ENCODE results near the gene IL6ST. TPM values are rescaled to one million over a fixed set of nuclear protein-coding genes. Genes with fewer than 3 reads are reported as not detected.

Gene IL6ST
- total RNA-seq, 4 donors from 2014 or later: 71.4 to 246 (median 116) TPM

DNA sequence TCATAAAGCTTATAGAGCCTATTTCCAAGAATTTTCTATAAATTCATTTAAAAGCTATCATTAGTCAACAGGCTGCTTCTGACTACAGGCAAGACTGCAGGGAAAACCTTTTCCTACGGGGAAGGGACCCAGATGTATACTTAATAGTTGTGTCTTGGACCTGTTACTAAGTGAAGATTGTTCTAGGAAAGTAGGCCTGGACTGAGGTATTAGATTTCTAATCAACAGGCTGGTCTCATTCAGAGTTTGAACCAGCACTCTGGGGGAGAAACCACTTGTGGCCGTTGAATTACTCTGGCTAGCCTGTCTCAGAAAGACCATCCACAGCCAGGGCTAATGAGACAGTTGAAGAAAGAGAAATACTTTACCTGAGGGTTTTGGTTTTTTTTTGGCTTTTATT, 60.0 kb downstream of the IL6ST start:
- intact Hi-C loops (cut with DNase I): loop anchor here (10.0 kb wide), 1 partner anchor 270 kb away; no protein-coding TSS in a partner anchor
- Histone ChIP-seq H3K4me1 (peaks cover 0 to 5% (median 0%) of the 10 kb centered on the region in 3 donors), H3K4me3 (no peak overlapping the region), H3K27me3 (no peaks in the 10 kb centered on the region), H3K27ac (no peak overlapping the region), H3K36me3 (peaks cover 0 to 39% (median 0%) of the 10 kb centered on the region in 3 donors), H3K9me3 (no peaks in the 10 kb centered on the region)
- whole genome bisulfite sequencing, 2 donors: 68 to 79% methylated on average over 2 of the region's 2 CpGs
- TF ChIP-seq, protein P1, sequence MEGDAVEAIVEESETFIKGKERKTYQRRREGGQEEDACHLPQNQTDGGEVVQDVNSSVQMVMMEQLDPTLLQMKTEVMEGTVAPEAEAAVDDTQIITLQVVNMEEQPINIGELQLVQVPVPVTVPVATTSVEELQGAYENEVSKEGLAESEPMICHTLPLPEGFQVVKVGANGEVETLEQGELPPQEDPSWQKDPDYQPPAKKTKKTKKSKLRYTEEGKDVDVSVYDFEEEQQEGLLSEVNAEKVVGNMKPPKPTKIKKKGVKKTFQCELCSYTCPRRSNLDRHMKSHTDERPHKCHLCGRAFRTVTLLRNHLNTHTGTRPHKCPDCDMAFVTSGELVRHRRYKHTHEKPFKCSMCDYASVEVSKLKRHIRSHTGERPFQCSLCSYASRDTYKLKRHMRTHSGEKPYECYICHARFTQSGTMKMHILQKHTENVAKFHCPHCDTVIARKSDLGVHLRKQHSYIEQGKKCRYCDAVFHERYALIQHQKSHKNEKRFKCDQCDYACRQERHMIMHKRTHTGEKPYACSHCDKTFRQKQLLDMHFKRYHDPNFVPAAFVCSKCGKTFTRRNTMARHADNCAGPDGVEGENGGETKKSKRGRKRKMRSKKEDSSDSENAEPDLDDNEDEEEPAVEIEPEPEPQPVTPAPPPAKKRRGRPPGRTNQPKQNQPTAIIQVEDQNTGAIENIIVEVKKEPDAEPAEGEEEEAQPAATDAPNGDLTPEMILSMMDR (IDR thresholded peaks at IDR 0.05): no peak
- no peak for DNase-seq

DNA sequence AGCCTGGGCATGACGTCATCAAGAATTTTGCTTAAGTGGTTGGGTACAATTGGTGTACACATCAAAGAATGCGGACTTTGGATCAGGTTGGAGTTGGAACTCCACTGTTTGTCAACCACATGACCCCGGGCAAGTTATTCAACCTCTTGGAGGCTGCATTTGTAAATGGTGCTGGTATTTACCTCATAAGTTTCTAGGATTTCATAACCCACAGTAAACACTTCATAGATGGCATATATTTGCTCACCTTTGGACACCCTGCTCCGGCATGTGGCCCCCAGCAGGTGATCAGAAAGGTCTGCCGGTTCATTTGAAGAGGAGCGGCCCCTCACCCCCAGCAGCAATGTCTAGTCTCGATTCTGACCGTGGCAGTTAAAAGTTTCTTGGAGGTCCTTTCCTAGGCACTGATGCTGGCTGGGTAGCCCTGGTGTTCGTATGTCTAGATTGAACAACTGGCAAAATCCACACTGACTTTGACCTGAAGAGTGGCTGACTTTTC, 60.6 kb downstream of the IL6ST start:
- no peak for DNase-seq
- TF ChIP-seq, protein P1 (IDR thresholded peaks at IDR 0.05): no peak
- TF ChIP-seq POLR2A (IDR thresholded peaks at IDR 0.05): no peak
- H3K27me3 ChIP-seq: no peaks in the 10 kb centered on the region
- no peak overlapping the region for H3K27ac ChIP-seq
- peaks cover 0 to 5% (median 0%) of the 10 kb centered on the region in 3 donors for H3K4me1 ChIP-seq
- H3K36me3 ChIP-seq: peaks cover 0 to 34% (median 0%) of the 10 kb centered on the region in 3 donors
- no peak overlapping the region for H3K4me3 ChIP-seq
- intact Hi-C loops (cut with DNase I): loop anchor here (10.0 kb wide), 1 partner anchor 271 kb away; no protein-coding TSS in a partner anchor
- WGBS, 2 donors: 64 to 82% methylated on average over 9 of the region's 9 CpGs
- no peaks in the 10 kb centered on the region for H3K9me3 ChIP-seq

- H3K27ac ChIP-seq: no peak overlapping the region
- WGBS, 2 donors: 86 to 89% methylated on average over 11 to 12 of the region's 14 CpGs
- H3K9me3 ChIP-seq: no peaks in the 10 kb centered on the region
- H3K4me3 ChIP-seq: no peak overlapping the region
- intact Hi-C loops (cut with DNase I): loop anchor here (10.0 kb wide), 1 partner anchor 271 kb away; no protein-coding TSS in a partner anchor
- peaks cover 0 to 5% (median 0%) of the 10 kb centered on the region in 3 donors for H3K4me1 ChIP-seq
- peaks cover 0 to 28% (median 0%) of the 10 kb centered on the region in 3 donors for H3K36me3 ChIP-seq
- DNase-seq: no peak
- no peak for TF ChIP-seq POLR2A (IDR thresholded peaks at IDR 0.05)
- TF ChIP-seq, protein P1 (IDR thresholded peaks at IDR 0.05): no peak
- H3K27me3 ChIP-seq: no peaks in the 10 kb centered on the region
These were observed 61.2 kb downstream of the IL6ST start for GRCh38 chr5:55933377-55934114.

DNA sequence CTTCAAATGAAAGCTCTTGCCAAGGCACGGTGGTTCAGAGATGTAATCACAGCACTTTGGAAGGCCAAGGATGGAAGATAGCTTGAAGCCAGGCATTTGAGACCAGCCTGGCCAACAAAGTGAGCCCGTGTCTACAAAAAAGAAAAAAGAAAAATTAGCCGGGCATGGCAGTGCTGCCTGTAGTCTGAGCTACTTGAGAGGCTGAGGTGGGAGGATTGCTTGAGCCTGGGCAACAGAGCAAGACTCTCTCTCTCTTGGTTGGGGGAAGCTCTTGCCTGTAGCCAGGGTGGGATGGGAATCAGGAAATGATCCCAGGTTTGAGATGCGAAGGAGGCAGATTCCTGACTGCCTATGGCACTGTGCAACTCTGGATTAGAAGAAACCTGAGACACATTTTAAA, 62.1 kb downstream of the IL6ST start:
- Histone ChIP-seq H3K27ac (no peak overlapping the region), H3K9me3 (no peaks in the 10 kb centered on the region), H3K36me3 (peaks cover 0 to 21% (median 0%) of the 10 kb centered on the region in 3 donors), H3K27me3 (no peaks in the 10 kb centered on the region), H3K4me1 (peaks cover 0 to 5% (median 0%) of the 10 kb centered on the region in 3 donors), H3K4me3 (no peak overlapping the region)
- intact Hi-C loops (cut with DNase I): loop anchor here (10.0 kb wide), 1 partner anchor 272 kb away; no protein-coding TSS in a partner anchor
- TF ChIP-seq, protein P1 (IDR thresholded peaks at IDR 0.05): no peak
- TF ChIP-seq POLR2A (IDR thresholded peaks at IDR 0.05): no peak
- no peak for DNase-seq
- 96% methylated on average over 4 of the region's 4 CpGs for WGBS, 2 donors
